A549 (cell line): ENCODE results near the gene FOXO6. TPM values are rescaled to one million over a fixed set of nuclear protein-coding genes. Genes with fewer than 3 reads are reported as not detected.

Experiments used
- ATAC-seq, 2 experiments: fragments of 200-7000 bp in 1 of 2; fragments of >200 bp in 1 of 2; cut with Nextera tagmentation in 1 of 2; cut with Tn5 transposase in 1 of 2; 3 replicates each; pipeline versions ENCODE4 v1.8.0 to v1.9.1; 2018 to 2020; ENCODE audit warnings: mild to moderate bottlenecking in 1 of 2, moderate library complexity in 1 of 2
- CTCF ChIA-PET: fragments of 300-600 bp; sonication (Branson Sonifier 250); formaldehyde crosslinking; extraction: SDS; loops from one replicate; lab custom pipeline; 2021; ENCODE audit warnings: antibody characterized with exemption, inconsistent platforms; lab: Yijun Ruan, JAX
- POLR2A ChIA-PET: fragments of 350-600 bp; formaldehyde crosslinking; extraction: SDS; loops from one replicate; lab custom pipeline; 2021; ENCODE audit warnings: antibody characterized with exemption, inconsistent platforms; lab: Yijun Ruan, JAX
- DNase-seq, 2 experiments: peaks; one replicate each; pipeline versions ENCODE4 v3.0.0 to v3.0.0-alpha.2; 2011 to 2016; ENCODE audit warnings: low read depth in 1 of 2, low spot score in 1 of 2
- FAIRE-seq: peaks from 2 replicates; lab custom pipeline; 2011; peaks lifted over from hg19 to GRCh38; lab: Jason Lieb, UNC
- H3K27ac ChIP-seq, 2 experiments: fragments of >200 bp; sonication (Bioruptor Twin); formaldehyde crosslinking; 3 replicates each; pipeline ENCODE4 v1.5.1; 2016 to 2017
- H3K4me1 ChIP-seq: fragments of >200 bp; sonication (Bioruptor Twin); formaldehyde crosslinking; 3 replicates; pipeline ENCODE4 v1.6.1; 2016
- H3K4me2 ChIP-seq: fragments of >200 bp; sonication (Bioruptor Twin); formaldehyde crosslinking; 3 replicates; pipeline ENCODE4 v1.6.1; 2016
- H3K4me3 ChIP-seq: fragments of >200 bp; sonication (Bioruptor Twin); formaldehyde crosslinking; 3 replicates; pipeline ENCODE4 v1.5.1; 2016
- H3K9me3 ChIP-seq: fragments of >200 bp; sonication (Bioruptor Twin); formaldehyde crosslinking; 3 replicates; pipeline ENCODE4 v1.6.1; 2016
- CHD4 ChIP-seq: fragments of 200-600 bp; sonication (generic); IDR thresholded peaks from 2 replicates; pipeline ENCODE4 v1.6.1; 2016; ENCODE audit warnings: antibody characterized with exemption, mild to moderate bottlenecking, borderline replicate concordance
- CTCF ChIP-seq: fragments of >200 bp; sonication (Bioruptor Twin); formaldehyde crosslinking; IDR thresholded peaks from 3 replicates; pipeline ENCODE4 v1.5.1; 2016
- EP300 ChIP-seq, 2 experiments: fragments of >200 bp; sonication (Bioruptor Twin); formaldehyde crosslinking; IDR thresholded peaks; 2 replicates in 1 of 2; 3 replicates in 1 of 2; pipeline ENCODE4 v1.6.1; 2016 to 2017
- FOXS1 ChIP-seq: fragments of 250-450 bp; sonication (Bioruptor Pico); IDR thresholded peaks from 2 replicates; pipeline ENCODE4 v1.5.0; 2020; ENCODE audit warnings: mild to moderate bottlenecking, moderate library complexity
- HDAC2 ChIP-seq: fragments of 200-600 bp; sonication (generic); IDR thresholded peaks from 2 replicates; pipeline ENCODE4 v1.6.1; 2016
- HOXA7 ChIP-seq: fragments of 250-450 bp; sonication (Bioruptor Pico); IDR thresholded peaks from 2 replicates; pipeline ENCODE4 v1.5.0; 2020; ENCODE audit warnings: mild to moderate bottlenecking, moderate library complexity
- JUN ChIP-seq, 2 experiments: fragments of >200 bp; sonication (Bioruptor Twin); formaldehyde crosslinking; IDR thresholded peaks; 2 replicates in 1 of 2; 3 replicates in 1 of 2; pipeline ENCODE4 v1.6.1; 2016 to 2017
- KDM1A ChIP-seq: fragments of 200-600 bp; sonication (generic); IDR thresholded peaks from 2 replicates; pipeline ENCODE4 v1.6.1; 2016; ENCODE audit warnings: low read depth, mild to moderate bottlenecking
- NR3C1 ChIP-seq: fragments of >200 bp; sonication (Bioruptor Twin); formaldehyde crosslinking; IDR thresholded peaks from 3 replicates; pipeline ENCODE4 v1.6.1; 2017
- PBX3 ChIP-seq: IDR thresholded peaks from 2 replicates; pipeline ENCODE4 v1.6.1; 2012
- PHF8 ChIP-seq: fragments of 200-600 bp; sonication (generic); IDR thresholded peaks from 2 replicates; pipeline ENCODE4 v1.6.1; 2016; ENCODE audit warnings: low read depth, mild to moderate bottlenecking, antibody characterized with exemption, moderate library complexity, borderline replicate concordance
- POLR2AphosphoS2 ChIP-seq: conservative IDR thresholded peaks from 2 replicates; pipeline ENCODE4 v1.6.1; 2012; ENCODE audit warnings: low read length, improper control_type of control experiment, inconsistent platforms
- REST ChIP-seq: fragments of 200-600 bp; sonication (generic); IDR thresholded peaks from 2 replicates; pipeline ENCODE4 v1.6.1; 2016; ENCODE audit warnings: antibody characterized with exemption, mild to moderate bottlenecking, moderate library complexity
- SMC3 ChIP-seq: fragments of >200 bp; sonication (Bioruptor Twin); formaldehyde crosslinking; IDR thresholded peaks from 3 replicates; pipeline ENCODE4 v1.6.1; 2018; ENCODE audit warnings: inconsistent platforms
- SREBF2 ChIP-seq: fragments of 450-650 bp; IDR thresholded peaks from 2 replicates; pipeline ENCODE4 v1.6.1; 2014; ENCODE audit warnings: mild to moderate bottlenecking, moderate library complexity
- TFCP2L1 ChIP-seq: fragments of 250-450 bp; sonication (Bioruptor Pico); IDR thresholded peaks from 2 replicates; pipeline ENCODE4 v1.5.0; 2021; ENCODE audit warnings: mild to moderate bottlenecking
- ZFP36 ChIP-seq: fragments of 450-650 bp; IDR thresholded peaks from 2 replicates; pipeline ENCODE4 v1.6.1; 2014; ENCODE audit warnings: borderline replicate concordance; ENCODE audit not compliant: partially characterized antibody
- ZSCAN20 ChIP-seq: fragments of 250-450 bp; sonication (Bioruptor Pico); IDR thresholded peaks from 2 replicates; pipeline ENCODE4 v1.8.0; 2022; ENCODE audit warnings: mild to moderate bottlenecking, moderate library complexity
- WGBS: methylation state at CpG from one replicate; pipeline ENCODE4 v1.1.6; 2017; ENCODE audit errors: missing lambda C conversion rate; 5-methylcytosine and 5-hydroxymethylcytosine counted together
- polyA plus RNA-seq, 4 experiments: library from polyadenylated mRNA; depleted of rRNA in 3 of 4; stranded (reverse); fragments of >200 nt; fragmentation: RNase III in 1 of 4; extraction: RNeasy Plus Mini Kit Qiagen cat#74134 plus additional on column Dnase treatment in 1 of 4; gene quantifications; 2 replicates in 3 of 4; 3 replicates in 1 of 4; pipeline ENCODE4 v1.2.3, GENCODE V29; 2011 to 2017
- TF ChIP-seq, protein P1 (sequence below): fragments of >200 bp; sonication (Bioruptor Twin); formaldehyde crosslinking; IDR thresholded peaks from 2 replicates; pipeline ENCODE4 v1.6.1; 2016
- TF ChIP-seq, protein P2 (sequence below): fragments of 450-650 bp; IDR thresholded peaks from 2 replicates; pipeline ENCODE4 v1.6.1; 2014; ENCODE audit warnings: antibody characterized with exemption

The FOXO6 gene
- polyA plus RNA-seq, 2 of the 4 experiments (the other 2 are of a cell fraction) = 0.10 to 0.25 TPM

DNA sequence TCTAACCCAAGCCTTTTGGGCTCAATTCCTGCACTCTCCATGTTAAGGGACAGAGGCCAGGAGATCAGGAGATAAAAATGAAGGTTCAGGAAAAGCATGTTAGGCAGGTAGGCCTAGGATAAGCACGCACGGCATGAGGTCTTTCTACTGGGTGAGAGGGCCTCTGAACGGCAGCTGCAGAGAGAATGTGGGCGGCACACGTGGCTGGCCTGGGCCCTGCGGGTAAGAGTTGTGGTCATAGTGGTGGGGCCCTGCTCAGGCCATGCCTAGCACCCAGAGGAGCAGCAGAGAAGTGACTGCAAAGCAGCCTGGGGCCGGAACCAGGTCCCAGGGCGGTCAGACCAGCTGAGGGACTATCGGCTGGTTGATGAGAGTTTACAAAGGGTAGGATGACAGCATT is 7.5 kb upstream of the FOXO6 start (continued):
- TF ChIP-seq TFCP2L1 (no peak), EP300 (IDR thresholded peaks at IDR 0.05) (no peak), SMC3 (no peak), HDAC2 (no peak)
- TF ChIP-seq, all 56 proteins: peak for 0

- Histone ChIP-seq H3K4me3 (no peak overlapping the region), H3K4me1 (peaks cover 1% of the 10 kb centered on the region; the same call in 1 of the 3 replicates), H3K27ac (no peak overlapping the region), H3K4me2 (no peak overlapping the region), H3K9me3 (no peaks in the 10 kb centered on the region)
- WGBS = 87% methylated on average over 3 of the region's 3 CpGs
- CTCF ChIA-PET = interaction anchor here (1.1 to 1.7 kb wide), 3 partner anchors 10 to 78 kb away, joined by 4 to 6 read pairs (median 4); no protein-coding TSS in a partner anchor
- TF ChIP-seq NR3C1 = no peak
- no peak for TF ChIP-seq KDM1A
- TF ChIP-seq SREBF2 = no peak
- TF ChIP-seq REST = no peak
- TF ChIP-seq, protein P1, sequence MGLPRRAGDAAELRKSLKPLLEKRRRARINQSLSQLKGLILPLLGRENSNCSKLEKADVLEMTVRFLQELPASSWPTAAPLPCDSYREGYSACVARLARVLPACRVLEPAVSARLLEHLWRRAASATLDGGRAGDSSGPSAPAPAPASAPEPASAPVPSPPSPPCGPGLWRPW = no peak
- no peak for TF ChIP-seq ZSCAN20 (CRISPR knock-in tag)
- TF ChIP-seq CTCF = no peak
- no peak for TF ChIP-seq FOXS1
- no peak for TF ChIP-seq PHF8
- no peak for TF ChIP-seq CHD4
- TF ChIP-seq POLR2AphosphoS2 = no peak
- TF ChIP-seq JUN (IDR thresholded peaks at IDR 0.05) = no peak
- TF ChIP-seq, protein P2, sequence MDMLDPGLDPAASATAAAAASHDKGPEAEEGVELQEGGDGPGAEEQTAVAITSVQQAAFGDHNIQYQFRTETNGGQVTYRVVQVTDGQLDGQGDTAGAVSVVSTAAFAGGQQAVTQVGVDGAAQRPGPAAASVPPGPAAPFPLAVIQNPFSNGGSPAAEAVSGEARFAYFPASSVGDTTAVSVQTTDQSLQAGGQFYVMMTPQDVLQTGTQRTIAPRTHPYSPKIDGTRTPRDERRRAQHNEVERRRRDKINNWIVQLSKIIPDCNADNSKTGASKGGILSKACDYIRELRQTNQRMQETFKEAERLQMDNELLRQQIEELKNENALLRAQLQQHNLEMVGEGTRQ = no peak
- no peak for TF ChIP-seq HOXA7 (CRISPR knock-in tag)
- TF ChIP-seq ZFP36 = no peak
- POLR2A ChIA-PET = no interaction called here
- DNase-seq (no peak), ATAC-seq (no peak), FAIRE-seq (no peak)
These were observed 6.3 kb upstream of the FOXO6 start for GRCh38 chr1:41354956-41355355.

- ATAC-seq = no peak
- Histone ChIP-seq H3K9me3 (no peaks in the 10 kb centered on the region), H3K4me1 (peaks cover 4% of the 10 kb centered on the region; the same call in 1 of the 3 replicates), H3K4me2 (no peak overlapping the region), H3K4me3 (no peak overlapping the region), H3K27ac (no peak overlapping the region)
- FAIRE-seq = no peak
- CTCF ChIA-PET = interaction anchor here (0.9 to 1.7 kb wide), 5 partner anchors 17 to 77 kb away, joined by 3 to 6 read pairs (median 3); no protein-coding TSS in a partner anchor
- TF ChIP-seq PBX3 = no peak
- 91% methylated on average over 1 of the region's 1 CpG for WGBS
- POLR2A ChIA-PET = no interaction called here
- no peak for DNase-seq
These were observed 5.9 kb upstream of the FOXO6 start for GRCh38 chr1:41355356-41355755.
